Measurements from ENCODE around the gene SLC66A2.

Gene SLC66A2

GRCh38 chr18:79917169-79917852, 34.1 kb downstream of the SLC66A2 start:
- no peak for DNase-seq

- DNase-seq = no peak
Observed at GRCh38 chr18:79916546-79917168, 34.8 kb downstream of the SLC66A2 start.

GRCh38 chr18:79916128-79916494, 35.3 kb downstream of the SLC66A2 start:
- DNase-seq = no peak

DNA sequence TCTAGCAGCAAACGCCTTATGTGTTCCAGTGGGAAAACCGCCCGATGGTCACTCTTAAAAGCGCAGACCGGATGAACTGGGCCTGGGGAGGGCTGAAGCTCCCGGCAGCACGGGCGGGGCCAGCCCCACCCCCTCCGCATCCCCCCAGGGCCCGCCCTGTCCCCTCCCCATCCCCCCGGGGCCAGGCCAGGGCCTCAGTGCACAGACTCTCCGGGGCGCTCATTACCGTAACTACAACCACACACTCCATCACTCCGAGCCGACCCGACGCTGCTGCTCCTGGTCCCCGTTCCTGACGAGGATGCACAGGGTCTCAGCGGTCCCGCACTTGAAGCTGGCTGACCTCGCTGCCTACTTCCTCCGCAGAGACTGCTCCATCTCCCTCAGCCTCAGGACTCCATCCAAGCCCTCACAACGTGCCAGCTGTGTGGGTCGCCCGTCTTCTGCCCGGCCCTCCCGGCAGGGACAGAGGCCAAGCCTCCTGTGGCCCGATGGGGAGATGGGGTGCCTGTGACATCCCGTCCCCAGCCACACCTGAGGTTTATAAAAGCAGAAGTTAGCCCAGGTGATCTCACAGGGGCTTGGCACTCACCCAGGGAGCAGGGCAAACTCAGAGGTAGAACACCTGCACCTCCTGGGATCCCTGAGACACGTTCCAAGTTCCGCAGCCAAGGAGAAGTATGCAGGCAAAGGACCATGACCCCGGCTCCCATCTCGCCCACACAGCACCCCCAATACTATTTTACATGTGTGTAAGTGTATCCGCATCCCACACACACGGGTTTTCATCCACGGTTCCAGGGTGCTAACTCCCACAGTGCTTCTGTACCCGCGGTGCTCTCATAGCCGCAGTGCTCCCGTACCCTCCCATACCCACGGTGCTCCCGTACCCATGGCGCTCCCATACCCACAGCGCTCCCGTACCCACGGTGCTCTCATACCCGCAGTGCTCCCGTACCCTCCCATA, 36.0 kb downstream of the SLC66A2 start:
- no peak for DNase-seq

- no peak for DNase-seq
Observed at GRCh38 chr18:79914614-79915160, 36.8 kb downstream of the SLC66A2 start.

GRCh38 chr18:79912994-79913831, 38.2 kb downstream of the SLC66A2 start:
- DNase-seq = peak; percentile 11

GRCh38 chr18:79912409-79912991, 39.0 kb downstream of the SLC66A2 start:
- peak; percentile 43 for DNase-seq

GRCh38 chr18:79911344-79912270, 39.8 kb downstream of the SLC66A2 start:
- DNase-seq = no peak

GRCh38 chr18:79910563-79911343, 40.7 kb downstream of the SLC66A2 start:
- no peak for DNase-seq

GRCh38 chr18:79906706-79907105, 44.7 kb downstream of the SLC66A2 start:
- no peak for DNase-seq

- no peak for DNase-seq
Observed at GRCh38 chr18:79905993-79906392, 45.5 kb downstream of the SLC66A2 start.

DNA sequence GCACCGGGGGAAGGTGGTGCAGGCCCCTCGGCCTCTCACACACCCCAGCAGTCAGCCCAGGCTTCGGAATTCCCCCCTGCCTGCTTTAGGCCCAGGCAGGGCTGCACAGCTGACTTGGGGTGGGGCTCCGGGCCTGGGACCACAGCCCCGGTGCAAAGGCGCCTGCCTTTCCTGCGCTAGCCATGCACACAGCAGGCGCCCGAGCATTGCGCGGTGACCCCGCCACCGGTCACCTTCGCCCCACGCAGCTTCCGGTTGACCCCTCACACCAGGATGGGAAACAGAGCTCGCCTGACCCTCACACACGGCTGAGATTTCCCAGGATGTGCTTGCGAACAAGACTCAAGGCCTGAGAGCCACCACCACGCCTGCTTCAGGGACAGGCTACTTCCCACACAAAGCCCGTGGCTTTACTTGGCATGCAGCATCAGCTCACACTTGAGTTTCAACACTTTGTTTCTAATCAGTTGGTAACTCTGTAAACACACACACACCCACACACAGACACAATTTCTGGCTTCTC, 46.0 kb downstream of the SLC66A2 start:
- no peak for DNase-seq

DNA sequence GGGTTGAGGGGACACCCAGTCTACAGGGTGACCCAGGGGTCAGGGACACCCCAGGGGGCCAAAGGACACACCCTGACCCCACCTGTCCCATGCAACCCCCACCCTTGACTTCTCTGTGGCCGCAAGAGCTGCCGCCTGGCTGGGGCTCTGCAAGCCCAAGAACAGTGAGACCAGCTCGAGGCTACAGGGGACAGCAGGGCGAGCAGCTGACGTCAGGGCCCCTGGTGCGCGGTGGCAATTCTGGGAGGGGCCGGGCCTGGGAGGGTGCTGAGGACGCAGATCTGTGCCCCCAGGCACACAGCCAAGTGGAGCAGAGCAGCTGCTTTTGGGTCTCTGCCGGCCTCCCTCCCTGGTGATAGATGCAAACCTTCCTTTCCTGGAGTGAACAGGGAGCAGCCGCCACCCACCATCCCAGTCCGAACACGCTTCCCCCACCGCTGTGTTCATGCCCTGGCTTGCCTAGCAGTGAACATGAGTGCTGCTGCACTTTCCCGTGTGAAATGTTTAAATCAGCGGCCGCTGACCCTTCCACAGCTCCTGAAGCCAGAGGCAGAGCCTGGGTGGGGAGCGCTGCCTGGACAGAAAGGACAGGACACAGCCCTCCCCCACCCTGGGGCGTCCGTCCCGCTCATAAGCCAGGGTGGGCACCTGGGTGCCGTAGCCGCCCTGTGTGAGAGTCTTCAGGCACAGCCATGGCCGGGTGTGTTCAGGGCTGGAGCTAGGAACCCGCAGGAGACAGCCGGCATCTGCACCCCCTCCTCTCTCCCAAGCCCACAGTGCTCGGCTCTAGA, 46.9 kb downstream of the SLC66A2 start:
- no peak for DNase-seq

- no peak for DNase-seq
Observed at GRCh38 chr18:79903787-79904356, 47.6 kb downstream of the SLC66A2 start.

GRCh38 chr18:79903071-79903635, 48.3 kb downstream of the SLC66A2 start:
- DNase-seq = no peak

GRCh38 chr18:79902640-79903039, 48.8 kb downstream of the SLC66A2 start:
- DNase-seq = no peak

DNA sequence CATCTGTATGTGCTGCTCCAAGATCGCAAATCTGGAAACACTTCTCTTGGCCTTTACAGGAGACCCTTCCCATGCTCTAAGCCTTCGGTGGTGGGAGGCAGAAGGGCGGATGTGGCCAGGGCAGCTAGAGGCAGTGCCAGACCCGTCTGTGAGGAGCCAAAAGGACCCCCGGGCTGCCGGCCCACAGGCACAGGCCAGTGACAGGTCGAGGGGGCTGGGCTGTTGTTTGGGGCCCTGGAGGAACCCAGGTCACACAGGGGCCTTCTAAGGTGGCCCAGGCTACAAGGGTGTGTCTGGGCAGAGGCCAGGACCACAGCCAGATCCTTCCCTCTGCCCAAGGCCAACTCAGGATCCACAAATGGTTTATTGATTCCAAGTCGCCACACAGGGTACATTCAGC, 49.4 kb downstream of the SLC66A2 start:
- no peak for DNase-seq

- no peak for DNase-seq
Observed at GRCh38 chr18:79901665-79902064, 49.8 kb downstream of the SLC66A2 start.
